SU-DHL-6 (cell line): ENCODE results near the gene EML3.
A peak's percentile ranks its signal among the peaks of the same experiment; 100 is the strongest.
"Not testable (repeated sequence)": the region's sequence is repeated elsewhere in the genome, so short reads cannot be mapped to it uniquely, and the experiment has no call there.

Experiments
- H2AFZ ChIP-seq: fragments of 200-600 bp; sonication (generic); 2 replicates; pipeline ENCODE4 v1.6.1; 2014; ENCODE audit warnings: low read depth, mild to moderate bottlenecking, moderate library complexity, mixed read lengths, antibody characterized with exemption, low read length; ENCODE audit not compliant: severe bottlenecking
- H3F3A ChIP-seq: fragments of 200-600 bp; shearing (Covaris generic); 2 replicates; pipeline ENCODE4 v1.6.0; 2016; ENCODE audit warnings: antibody characterized with exemption, mild to moderate bottlenecking; ENCODE audit not compliant: insufficient read depth
- H3K27ac ChIP-seq: fragments of 200-600 bp; sonication (generic); 2 replicates; pipeline ENCODE4 v1.5.1; 2016; ENCODE audit warnings: low read depth, mild to moderate bottlenecking, low read length, moderate library complexity, mixed read lengths
- H3K27me3 ChIP-seq: fragments of 200-600 bp; sonication (generic), shearing (Covaris generic); 2 replicates; pipeline ENCODE4 v1.6.0; 2014; ENCODE audit warnings: mild to moderate bottlenecking, low read length
- H3K36me3 ChIP-seq: fragments of 200-600 bp; sonication (generic); 2 replicates; pipeline ENCODE4 v1.6.1; 2014; ENCODE audit warnings: mild to moderate bottlenecking, low read length, mixed read lengths
- H3K4me2 ChIP-seq: fragments of 300-600, 200-600 bp; shearing (Covaris generic), sonication (generic); 2 replicates; pipeline ENCODE4 v1.6.0; 2014; ENCODE audit warnings: low read length, low read depth, mild to moderate bottlenecking; ENCODE audit not compliant: poor library complexity, severe bottlenecking
- H3K4me3 ChIP-seq: fragments of 200-600 bp; sonication (generic); 2 replicates; pipeline ENCODE4 v1.5.1; 2014; ENCODE audit warnings: antibody characterized with exemption, low read length, mild to moderate bottlenecking, mixed read lengths; ENCODE audit not compliant: insufficient read depth, poor library complexity, severe bottlenecking
- H3K79me2 ChIP-seq: fragments of 200-600 bp; sonication (generic); 2 replicates; pipeline ENCODE4 v1.6.1; 2014; ENCODE audit warnings: mild to moderate bottlenecking, low read length, moderate library complexity; ENCODE audit not compliant: insufficient read depth
- H3K9ac ChIP-seq: fragments of 200-600 bp; sonication (generic); 2 replicates; pipeline ENCODE4 v1.7.0; 2014; ENCODE audit warnings: mild to moderate bottlenecking, low read length
- H3K9me2 ChIP-seq: fragments of 200-600 bp; sonication (generic); replicated peaks from 2 replicates; pipeline ENCODE4 v1.6.1; 2014; ENCODE audit warnings: low read length; ENCODE audit not compliant: insufficient read depth
- H3K9me3 ChIP-seq: fragments of 200-600 bp; sonication (generic); 2 replicates; pipeline ENCODE4 v1.6.1; 2014; ENCODE audit warnings: low read length, mixed read lengths; ENCODE audit not compliant: insufficient read depth
- H4K20me1 ChIP-seq: fragments of 200-600 bp; sonication (generic); 2 replicates; pipeline ENCODE4 v1.6.1; 2014; ENCODE audit warnings: low read depth, mild to moderate bottlenecking, antibody characterized with exemption, low read length, moderate library complexity, mixed read lengths
- CTCF ChIP-seq: fragments of 200-600 bp; sonication (generic); IDR thresholded peaks from one replicate; pipeline ENCODE4 v1.5.1; 2017; ENCODE audit warnings: antibody characterized with exemption, mild to moderate bottlenecking, low read length, moderate library complexity; ENCODE audit not compliant: insufficient read depth, poor library complexity, severe bottlenecking
- EZH2phosphoT487 ChIP-seq: fragments of 200-600 bp; sonication (generic), shearing (Covaris generic); conservative IDR thresholded peaks from 2 replicates; pipeline ENCODE4 v1.6.1; 2018; ENCODE audit warnings: mild to moderate bottlenecking, antibody characterized with exemption, low read length, moderate library complexity, mixed read lengths

EML3 gene

DNA sequence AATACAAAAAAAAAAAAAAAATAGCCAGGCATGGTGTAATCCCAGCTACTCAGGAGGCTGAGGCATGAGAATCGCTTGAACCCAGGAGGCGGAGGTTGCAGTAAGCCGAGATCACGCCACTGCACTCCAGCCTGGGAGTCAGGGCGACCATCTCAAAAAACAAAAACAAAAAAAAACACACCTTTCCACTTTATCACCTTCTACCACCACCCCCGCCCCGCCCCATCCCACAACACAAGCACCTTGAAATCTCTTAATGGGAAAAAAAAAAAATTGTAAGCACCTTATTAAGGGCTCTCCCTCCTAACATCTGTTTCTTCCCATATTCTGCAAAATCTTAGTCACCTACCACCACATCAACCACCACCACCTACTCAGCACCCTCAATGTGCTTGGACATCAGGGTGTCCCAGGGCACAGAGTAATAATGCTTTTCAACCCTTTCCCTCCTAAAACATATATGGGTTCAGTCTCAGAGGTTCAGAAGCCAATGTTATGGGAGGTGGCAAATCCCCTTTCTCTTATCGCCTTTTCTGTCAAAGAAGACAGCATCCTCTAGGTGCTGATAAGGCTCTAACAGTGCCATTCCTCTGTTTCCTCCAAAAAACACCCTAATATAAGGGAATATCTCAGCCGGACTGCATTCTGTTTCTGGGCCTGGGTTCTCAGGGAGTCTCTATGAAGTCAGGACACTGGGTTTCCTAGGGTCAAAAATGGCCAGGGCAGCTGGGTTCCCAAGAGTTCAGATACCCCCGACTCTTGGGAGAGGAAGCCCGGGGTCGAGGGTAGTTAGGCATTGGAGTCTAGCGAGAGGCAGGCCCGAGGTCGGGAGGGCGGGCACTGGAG, 39.8 kb upstream of the EML3 start:
- H4K20me1 ChIP-seq: no peaks in the 10 kb centered on the region
- H3F3A ChIP-seq: peaks cover 18% of the 10 kb centered on the region
- H3K9ac ChIP-seq: peak overlapping the region; percentile 98
- no peaks in the 10 kb centered on the region for H3K36me3 ChIP-seq
- TF ChIP-seq EZH2phosphoT487: no peak
- TF ChIP-seq CTCF: no peak
- H3K4me2 ChIP-seq: peak overlapping the region; percentile 98
- no peaks in the 10 kb centered on the region for H3K27me3 ChIP-seq
- H3K79me2 ChIP-seq: peaks cover 23% of the 10 kb centered on the region
- H3K27ac ChIP-seq: peak overlapping the region; percentile 64
- no peaks in the 10 kb centered on the region for H3K9me2 ChIP-seq
- peak overlapping the region; percentile 100 for H3K4me3 ChIP-seq
- peak overlapping the region; percentile 99 for H2AFZ ChIP-seq
- H3K9me3 ChIP-seq: no peaks in the 10 kb centered on the region

GRCh38 chr11:62650283-62650682, 37.7 kb upstream of the EML3 start:
- H3K9me2 ChIP-seq, H3F3A ChIP-seq, H3K9ac ChIP-seq, H3K27me3 ChIP-seq, H3K4me2 ChIP-seq, H3K4me3 ChIP-seq, H3K36me3 ChIP-seq, H3K9me3 ChIP-seq, H3K27ac ChIP-seq, H2AFZ ChIP-seq, H4K20me1 ChIP-seq: not testable (repeated sequence)
- peaks cover 33% of the 10 kb centered on the region for H3K79me2 ChIP-seq

DNA sequence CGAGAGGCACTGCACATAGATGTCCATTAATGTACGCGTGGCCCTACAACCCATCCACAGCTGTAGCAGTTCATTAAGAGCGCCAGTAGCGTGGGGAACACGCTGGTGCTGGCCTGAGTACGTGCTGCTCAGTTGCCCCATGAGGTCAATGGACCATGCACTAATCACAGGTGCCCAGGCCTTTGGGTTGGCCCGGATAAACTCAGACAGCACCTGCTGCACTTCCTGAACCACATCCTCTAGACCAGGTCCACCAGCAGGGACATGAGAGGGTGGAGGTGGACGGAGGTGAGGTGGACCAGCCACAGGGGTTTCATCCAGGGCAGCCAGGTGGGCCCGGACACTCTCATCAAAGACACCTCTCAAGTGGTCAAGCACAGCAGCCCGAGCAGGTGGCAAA, 36.9 kb upstream of the EML3 start:
- no peaks in the 10 kb centered on the region for H4K20me1 ChIP-seq
- H3K27ac ChIP-seq: no peak overlapping the region
- H3K9me2 ChIP-seq: no peaks in the 10 kb centered on the region
- H3K9me3 ChIP-seq: no peaks in the 10 kb centered on the region
- H3K79me2 ChIP-seq: peaks cover 41% of the 10 kb centered on the region
- H3K9ac ChIP-seq: no peak overlapping the region
- peaks cover 4% of the 10 kb centered on the region for H3F3A ChIP-seq
- H2AFZ ChIP-seq: no peak overlapping the region
- H3K4me3 ChIP-seq: no peak overlapping the region
- H3K36me3 ChIP-seq: no peaks in the 10 kb centered on the region
- no peak for TF ChIP-seq EZH2phosphoT487
- TF ChIP-seq CTCF: no peak
- no peaks in the 10 kb centered on the region for H3K27me3 ChIP-seq
- no peak overlapping the region for H3K4me2 ChIP-seq

DNA sequence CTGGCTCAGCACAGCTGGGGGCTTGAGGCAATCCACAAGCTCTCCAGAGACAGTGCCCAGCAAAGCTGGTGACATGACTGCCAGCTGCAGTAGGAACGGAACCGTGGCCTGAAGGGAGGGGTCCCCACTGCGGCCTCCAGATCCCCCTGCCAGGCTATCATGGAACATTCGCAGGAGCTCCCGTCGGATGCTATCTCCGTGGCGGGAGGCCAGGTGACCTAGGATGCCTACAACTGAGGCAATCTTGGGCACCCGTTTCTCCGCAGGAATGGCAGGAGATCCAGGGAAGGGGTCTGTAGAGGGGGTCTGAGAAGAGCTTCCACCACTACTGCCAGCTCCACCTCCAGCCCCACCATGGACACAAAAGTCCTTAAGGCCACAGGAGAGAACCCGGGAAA, 36.4 kb upstream of the EML3 start:
- Histone ChIP-seq H3K27ac (no peak overlapping the region), H3K4me3 (no peak overlapping the region), H3K9me2 (no peaks in the 10 kb centered on the region), H3K9ac (no peak overlapping the region), H3K36me3 (no peaks in the 10 kb centered on the region), H4K20me1 (no peaks in the 10 kb centered on the region), H3K27me3 (no peaks in the 10 kb centered on the region), H3F3A (peaks cover 4% of the 10 kb centered on the region), H3K79me2 (peaks cover 46% of the 10 kb centered on the region), H3K9me3 (no peaks in the 10 kb centered on the region), H2AFZ (no peak overlapping the region), H3K4me2 (no peak overlapping the region)
- TF ChIP-seq CTCF (no peak), EZH2phosphoT487 (no peak)
